ENCODE results near the gene RAE1. TPM values are rescaled to one million over a fixed set of nuclear protein-coding genes. Genes with fewer than 3 reads are reported as not detected.

Gene RAE1
- total RNA-seq, 2 donors from 2014 or later: 40.5 to 40.6 TPM

DNA sequence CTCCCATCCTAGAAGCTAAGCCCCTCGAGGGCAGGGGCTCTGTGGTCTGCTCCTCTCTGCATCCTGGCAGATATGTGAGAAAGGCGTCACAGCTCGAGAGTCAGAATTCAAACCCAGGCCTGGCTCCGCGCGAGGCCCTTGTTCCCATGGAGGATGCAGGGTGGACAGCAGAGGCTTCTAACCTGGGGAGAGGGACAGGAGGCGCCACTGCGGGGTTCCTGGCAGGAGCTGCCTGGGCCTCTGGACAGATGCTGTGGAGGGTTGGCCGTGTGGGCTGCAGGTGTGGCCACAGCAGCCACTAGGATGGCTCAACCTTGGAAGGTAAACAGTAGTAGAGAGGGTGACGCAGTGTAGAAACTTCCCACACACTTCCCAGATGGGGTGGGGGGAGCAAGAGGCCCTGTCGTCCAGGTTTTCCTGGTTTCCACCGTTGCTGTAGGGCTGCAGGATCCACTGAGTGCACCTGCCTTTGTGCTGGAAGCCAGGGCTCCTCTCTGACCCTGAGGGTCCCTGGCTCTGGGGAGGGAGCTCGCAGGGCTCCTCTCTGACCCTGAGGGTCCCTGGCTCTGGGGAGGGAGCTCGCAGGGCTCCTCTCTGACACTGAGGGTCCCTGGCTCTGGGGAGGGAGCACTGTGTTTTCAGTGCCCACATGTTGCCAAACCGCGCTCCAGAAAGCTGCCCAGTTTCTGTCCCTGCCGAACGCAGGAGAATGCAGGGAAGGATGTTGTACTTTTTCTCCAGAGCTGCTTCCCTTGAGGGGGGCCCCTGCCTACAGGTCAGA, 54.4 kb downstream of the RAE1 start:
- no peaks in the 10 kb centered on the region for H3K9me3 ChIP-seq (ENCODE audit: control insufficient read depth, low read length, poor library complexity, severe bottlenecking)
- Mint-ChIP-seq H3K27ac (peak overlapping the region; percentile 84), H3K4me3 (peak overlapping the region; percentile 56), H3K27me3 (no peaks in the 10 kb centered on the region), H3K36me3 (ENCODE audit: low read depth) (peaks cover 3% of the 10 kb centered on the region), H3K4me1 (peaks cover 32% of the 10 kb centered on the region)
- ATAC-seq: no peak
- no peak for DNase-seq

GRCh38 chr20:57407541-57407956, 56.5 kb downstream of the RAE1 start:
- peak overlapping the region; percentile 83 for H3K27ac Mint-ChIP-seq
- peak overlapping the region; percentile 65 for H3K4me3 Mint-ChIP-seq
- ATAC-seq (no peak), DNase-seq (no peak)
- no peaks in the 10 kb centered on the region for H3K36me3 Mint-ChIP-seq (ENCODE audit: low read depth)
- no peaks in the 10 kb centered on the region for H3K9me3 ChIP-seq (ENCODE audit: control insufficient read depth, low read length, poor library complexity, severe bottlenecking)
- H3K4me1 Mint-ChIP-seq: peaks cover 27% of the 10 kb centered on the region
- no peaks in the 10 kb centered on the region for H3K27me3 Mint-ChIP-seq

GRCh38 chr20:57408131-57408530, 57.1 kb downstream of the RAE1 start:
- Mint-ChIP-seq H3K36me3 (ENCODE audit: low read depth) (no peaks in the 10 kb centered on the region), H3K4me1 (peaks cover 27% of the 10 kb centered on the region), H3K27me3 (no peaks in the 10 kb centered on the region), H3K27ac (peak overlapping the region; percentile 83), H3K4me3 (no peak overlapping the region)
- no peak for DNase-seq
- no peaks in the 10 kb centered on the region for H3K9me3 ChIP-seq (ENCODE audit: control insufficient read depth, low read length, poor library complexity, severe bottlenecking)
- no peak for ATAC-seq

- DNase-seq (no peak), ATAC-seq (no peak)
- Mint-ChIP-seq H3K4me3 (no peak overlapping the region), H3K27ac (peak overlapping the region; percentile 83), H3K36me3 (ENCODE audit: low read depth) (no peaks in the 10 kb centered on the region), H3K4me1 (peaks cover 25% of the 10 kb centered on the region), H3K27me3 (no peaks in the 10 kb centered on the region)
- no peaks in the 10 kb centered on the region for H3K9me3 ChIP-seq (ENCODE audit: control insufficient read depth, low read length, poor library complexity, severe bottlenecking)
Observed at GRCh38 chr20:57408536-57409233, 57.6 kb downstream of the RAE1 start.

DNA sequence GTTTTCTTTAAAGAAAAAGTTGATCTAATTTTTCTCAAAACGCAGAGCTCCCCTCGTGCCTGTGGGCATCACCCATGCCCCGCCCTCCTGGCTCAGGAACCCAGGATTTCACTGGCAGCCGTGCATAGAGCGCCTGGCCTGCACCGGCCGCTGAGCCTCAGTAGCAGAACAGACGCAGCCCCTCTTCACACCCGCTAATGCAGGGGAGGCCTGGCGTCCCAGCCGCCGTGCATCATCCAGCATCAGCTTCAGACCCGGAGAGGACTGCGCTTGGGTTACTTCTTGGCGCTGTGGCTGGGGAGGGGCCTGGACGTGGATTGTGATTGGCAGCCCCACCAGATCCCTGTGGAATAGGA, 58.2 kb downstream of the RAE1 start:
- H3K27ac Mint-ChIP-seq: peak overlapping the region; percentile 83
- ATAC-seq (no peak), DNase-seq (no peak)
- H3K9me3 ChIP-seq (ENCODE audit: control insufficient read depth, low read length, poor library complexity, severe bottlenecking): no peaks in the 10 kb centered on the region
- peak overlapping the region; percentile 67 for H3K4me3 Mint-ChIP-seq
- no peaks in the 10 kb centered on the region for H3K27me3 Mint-ChIP-seq
- H3K36me3 Mint-ChIP-seq (ENCODE audit: low read depth): no peaks in the 10 kb centered on the region
- H3K4me1 Mint-ChIP-seq: peaks cover 22% of the 10 kb centered on the region

GRCh38 chr20:57409672-57410397, 58.8 kb downstream of the RAE1 start:
- H3K27ac Mint-ChIP-seq: peak overlapping the region; percentile 83
- DNase-seq (no peak), ATAC-seq (no peak)
- H3K27me3 Mint-ChIP-seq: no peaks in the 10 kb centered on the region
- H3K36me3 Mint-ChIP-seq (ENCODE audit: low read depth): no peaks in the 10 kb centered on the region
- peak overlapping the region; percentile 67 for H3K4me3 Mint-ChIP-seq
- peaks cover 22% of the 10 kb centered on the region for H3K4me1 Mint-ChIP-seq
- no peaks in the 10 kb centered on the region for H3K9me3 ChIP-seq (ENCODE audit: control insufficient read depth, low read length, poor library complexity, severe bottlenecking)

GRCh38 chr20:57410398-57410920, 59.4 kb downstream of the RAE1 start:
- DNase-seq: no peak
- no peaks in the 10 kb centered on the region for H3K9me3 ChIP-seq (ENCODE audit: control insufficient read depth, low read length, poor library complexity, severe bottlenecking)
- Mint-ChIP-seq H3K27me3 (no peaks in the 10 kb centered on the region), H3K36me3 (ENCODE audit: low read depth) (no peaks in the 10 kb centered on the region), H3K27ac (peak overlapping the region; percentile 83), H3K4me1 (peaks cover 17% of the 10 kb centered on the region), H3K4me3 (peak overlapping the region; percentile 67)
- ATAC-seq: peak; percentile 13

DNA sequence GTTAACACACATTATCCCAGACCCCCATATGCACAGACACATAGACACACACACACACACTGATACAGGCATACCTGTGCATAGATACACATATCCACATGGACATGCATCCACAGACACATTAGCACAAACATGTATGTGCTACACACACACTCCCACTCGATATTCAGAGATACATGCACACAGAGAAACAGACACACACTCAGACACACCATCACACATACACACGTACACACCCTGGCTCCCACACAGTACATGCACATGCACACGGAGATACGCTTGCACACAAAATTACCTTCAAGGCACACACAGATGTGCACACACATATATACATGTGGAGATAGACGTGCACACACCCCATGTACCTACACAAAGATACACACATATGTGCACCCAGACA, 59.9 kb downstream of the RAE1 start:
- Mint-ChIP-seq H3K27ac (peak overlapping the region; percentile 83), H3K4me1 (peaks cover 17% of the 10 kb centered on the region), H3K36me3 (ENCODE audit: low read depth) (no peaks in the 10 kb centered on the region), H3K27me3 (no peaks in the 10 kb centered on the region), H3K4me3 (peak overlapping the region; percentile 56)
- ATAC-seq (peak; percentile 11), DNase-seq (no peak)
- no peaks in the 10 kb centered on the region for H3K9me3 ChIP-seq (ENCODE audit: control insufficient read depth, low read length, poor library complexity, severe bottlenecking)

- H3K36me3 Mint-ChIP-seq (ENCODE audit: low read depth): no peaks in the 10 kb centered on the region
- H3K9me3 ChIP-seq (ENCODE audit: control insufficient read depth, low read length, poor library complexity, severe bottlenecking): no peaks in the 10 kb centered on the region
- peaks cover 17% of the 10 kb centered on the region for H3K4me1 Mint-ChIP-seq
- DNase-seq: peak in 1 of 3 donors; percentile 10
- no peaks in the 10 kb centered on the region for H3K27me3 Mint-ChIP-seq
- peak overlapping the region; percentile 56 for H3K4me3 Mint-ChIP-seq
- H3K27ac Mint-ChIP-seq: peak overlapping the region; percentile 83
- ATAC-seq: peak; percentile 7
Observed at GRCh38 chr20:57411406-57412283, 60.6 kb downstream of the RAE1 start.

DNA sequence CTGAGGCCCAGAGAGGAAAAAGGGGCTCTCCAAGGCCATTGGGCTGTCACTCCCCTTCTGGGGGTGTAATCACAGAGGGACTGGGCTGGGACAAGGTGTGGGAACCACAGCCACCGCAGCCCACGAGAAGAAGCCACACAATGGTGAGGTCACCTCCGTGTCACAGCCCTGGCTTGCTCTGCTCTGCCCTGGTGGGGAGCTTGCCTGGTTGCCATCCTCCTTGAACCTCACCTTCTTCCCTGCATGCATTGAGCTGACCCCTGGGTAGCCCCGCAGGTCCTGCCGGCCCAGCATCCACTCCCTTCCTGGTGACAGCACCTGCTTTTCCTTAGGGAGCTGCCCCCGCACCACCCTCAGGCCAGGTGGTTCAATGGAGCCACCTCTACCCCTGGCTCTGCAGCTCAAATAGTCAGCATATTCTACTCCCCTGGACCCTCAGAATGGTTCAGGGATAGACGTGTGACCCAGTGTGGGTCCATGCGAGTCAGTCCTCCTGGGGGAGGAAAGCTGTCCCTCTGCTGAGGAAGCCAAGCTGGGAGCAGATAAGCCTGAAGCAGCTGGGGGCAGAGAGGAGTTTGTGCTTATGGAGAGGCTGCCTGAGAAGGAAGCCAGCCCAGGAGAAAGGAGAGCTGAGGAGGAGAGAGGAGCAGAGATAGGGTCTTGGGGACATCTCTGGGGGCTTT, 61.4 kb downstream of the RAE1 start:
- peak overlapping the region; percentile 67 for H3K27ac Mint-ChIP-seq
- no peaks in the 10 kb centered on the region for H3K36me3 Mint-ChIP-seq (ENCODE audit: low read depth)
- H3K4me1 Mint-ChIP-seq: peaks cover 15% of the 10 kb centered on the region
- H3K27me3 Mint-ChIP-seq: no peaks in the 10 kb centered on the region
- peak overlapping the region; percentile 21 for H3K4me3 Mint-ChIP-seq
- ATAC-seq: peak; percentile 32
- H3K9me3 ChIP-seq (ENCODE audit: control insufficient read depth, low read length, poor library complexity, severe bottlenecking): no peaks in the 10 kb centered on the region
- DNase-seq: peak in 1 of 3 donors; percentile 6

- H3K9me3 ChIP-seq (ENCODE audit: control insufficient read depth, low read length, poor library complexity, severe bottlenecking): no peaks in the 10 kb centered on the region
- DNase-seq: no peak
- H3K27ac Mint-ChIP-seq: no peak overlapping the region
- no peak for ATAC-seq
- no peaks in the 10 kb centered on the region for H3K27me3 Mint-ChIP-seq
- H3K36me3 Mint-ChIP-seq (ENCODE audit: low read depth): no peaks in the 10 kb centered on the region
- no peak overlapping the region for H3K4me3 Mint-ChIP-seq
- peaks cover 21% of the 10 kb centered on the region for H3K4me1 Mint-ChIP-seq
Observed at GRCh38 chr20:57413986-57414385, 62.9 kb downstream of the RAE1 start.
